GM12872 (cell line): Measurements from ENCODE around the gene DVL2.

Source experiments
- CTCF ChIP-seq: IDR thresholded peaks from 3 replicates; pipeline ENCODE4 v1.5.1; 2011; ENCODE audit warnings: low read depth, mild to moderate bottlenecking, low read length, moderate library complexity; ENCODE audit not compliant: insufficient read depth

The DVL2 gene

DNA sequence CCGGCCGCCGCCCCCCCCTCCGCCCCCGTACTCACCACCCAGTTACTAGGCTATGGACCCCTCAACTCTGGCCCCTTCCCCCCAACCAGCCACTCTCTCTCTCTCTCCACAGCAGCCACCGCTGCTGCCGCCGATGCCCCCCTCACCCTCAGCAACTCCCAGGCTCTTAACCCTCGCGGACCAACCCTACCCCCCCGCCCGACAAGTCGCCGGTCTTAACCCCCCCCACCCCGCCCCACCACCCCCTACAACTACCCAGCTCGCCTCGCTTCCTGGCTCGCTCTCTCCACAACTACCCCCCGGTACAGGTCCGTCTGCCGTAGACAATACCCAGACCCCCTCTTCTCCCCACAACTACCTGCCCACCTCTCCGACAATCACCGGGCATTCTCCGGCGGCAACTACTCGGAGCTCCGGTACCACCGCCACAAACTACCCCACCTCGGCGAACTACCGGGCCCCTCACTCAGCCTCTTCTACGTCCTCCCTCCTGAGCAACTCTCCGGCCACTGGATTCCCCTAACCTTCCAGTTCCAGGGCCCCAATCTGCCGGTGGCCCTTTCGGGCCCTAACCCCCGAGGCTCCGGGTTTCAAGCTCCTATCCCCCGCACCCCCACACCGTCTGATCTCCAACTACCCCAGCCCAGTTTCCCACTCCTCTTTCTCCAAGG, 4.2 kb upstream of the DVL2 start:
- no peak for TF ChIP-seq CTCF

- TF ChIP-seq CTCF = no peak
Observed at GRCh38 chr17:7237761-7238419, 3.6 kb upstream of the DVL2 start.

DNA sequence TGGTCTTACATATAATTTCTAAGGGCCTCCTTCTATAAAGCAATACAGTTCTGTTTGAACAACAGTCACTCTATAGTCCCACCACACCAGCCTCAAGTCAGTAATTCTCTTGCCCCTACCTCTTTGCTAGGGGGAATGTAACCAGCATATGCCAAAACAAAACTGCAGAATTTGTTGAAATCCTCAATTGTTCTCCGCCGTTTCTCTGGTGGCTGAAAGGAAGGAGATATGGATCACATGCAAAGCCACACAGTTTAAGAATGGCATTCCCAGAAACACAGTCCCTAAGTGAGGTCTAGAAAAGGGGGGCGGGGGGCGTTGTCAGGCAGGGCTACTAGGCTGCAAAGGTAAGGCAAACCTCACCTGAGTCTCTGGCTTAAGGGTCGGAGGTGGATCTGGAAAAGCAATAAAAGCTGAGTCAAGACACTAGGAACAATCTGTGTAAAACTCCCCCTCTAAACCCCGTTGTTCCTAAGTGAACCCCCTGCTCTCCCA, 3.0 kb upstream of the DVL2 start:
- no peak for TF ChIP-seq CTCF

DNA sequence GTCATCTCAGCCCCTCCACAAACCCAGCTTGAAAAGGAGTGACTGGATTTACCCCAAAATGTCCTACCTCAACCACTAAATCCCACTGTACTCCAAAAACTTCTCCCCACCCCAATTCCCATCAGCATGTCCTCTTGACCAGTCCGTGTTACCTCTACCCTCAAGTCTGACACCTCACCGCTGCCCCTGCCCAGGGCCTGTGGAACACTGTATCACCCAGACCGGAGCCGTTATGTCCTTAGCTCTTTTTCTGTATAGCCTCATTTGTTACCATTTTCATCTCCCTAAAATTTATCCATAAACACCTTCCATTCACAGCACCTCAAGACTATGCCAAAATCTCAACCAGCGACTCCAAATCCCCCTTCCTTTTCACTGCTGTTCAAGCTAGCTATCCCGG, 2.5 kb upstream of the DVL2 start:
- TF ChIP-seq CTCF = no peak

DNA sequence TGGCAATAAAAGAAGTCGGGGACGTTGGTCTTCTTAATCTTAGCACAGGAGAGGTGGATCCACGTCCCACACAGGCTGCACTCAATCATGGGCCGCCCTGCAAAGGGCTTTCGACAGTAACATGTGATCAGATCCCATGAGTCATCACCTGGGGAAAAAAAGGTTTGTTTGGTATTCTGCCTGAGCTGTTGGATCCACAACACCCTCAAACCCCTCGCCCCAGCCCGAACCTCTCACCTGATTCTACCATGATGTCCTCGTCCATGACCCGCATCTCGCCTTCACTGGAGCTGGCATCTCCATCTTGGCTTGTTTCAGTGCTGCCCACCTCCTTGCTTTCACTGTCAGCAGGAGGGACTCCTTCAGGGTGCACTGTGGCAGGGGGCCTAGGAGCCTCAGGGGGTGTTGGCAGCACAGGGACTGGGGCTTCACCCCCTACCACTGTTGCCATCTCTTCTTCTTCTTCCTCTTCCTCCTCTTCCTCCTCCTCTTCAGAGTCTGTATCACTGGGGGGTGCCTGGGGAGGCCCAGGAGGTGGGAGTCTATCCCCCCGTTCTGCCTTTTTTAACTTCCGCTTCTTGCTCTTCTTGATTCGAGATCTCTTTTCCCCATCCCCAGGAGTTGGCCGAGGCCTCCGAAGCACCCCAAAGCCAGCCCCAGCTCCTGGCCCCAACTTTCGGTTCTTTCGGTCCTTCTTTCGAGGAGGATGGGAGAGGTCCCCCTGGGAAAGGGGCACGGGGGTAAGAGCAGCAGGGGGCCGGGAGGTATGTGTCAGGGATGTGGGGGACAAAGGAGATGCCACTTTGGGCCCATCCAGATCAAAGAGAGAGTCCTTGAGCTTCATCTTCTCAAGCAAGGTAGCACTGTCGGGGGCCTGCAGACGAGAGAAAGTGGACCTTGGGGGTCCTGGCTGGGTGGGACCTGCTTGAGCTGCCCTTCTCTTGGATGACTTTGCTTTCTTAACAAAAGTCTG, 1.7 kb upstream of the DVL2 start:
- TF ChIP-seq CTCF = no peak

- TF ChIP-seq CTCF = no peak
Observed at GRCh38 chr17:7233701-7234082, 625 bp downstream of the DVL2 start.

DNA sequence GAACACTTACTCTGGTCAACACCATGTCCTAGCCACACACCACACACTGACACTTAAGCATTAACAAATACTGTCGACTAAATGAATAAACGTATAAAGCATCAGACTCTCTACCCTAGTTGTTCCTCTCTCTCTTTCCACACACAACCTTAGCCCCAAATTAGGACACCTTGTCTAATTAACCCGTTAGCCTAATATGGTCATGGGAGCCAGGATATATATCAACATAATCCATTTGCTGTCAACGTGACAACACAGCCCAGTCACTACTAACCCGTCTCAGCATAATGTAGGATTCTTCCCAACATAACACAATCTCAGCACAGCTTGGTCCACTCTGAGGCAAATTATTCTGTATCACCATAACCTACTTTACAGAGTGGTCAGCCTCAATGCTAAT, 2.2 kb downstream of the DVL2 start:
- no peak for TF ChIP-seq CTCF
